CD4-positive, alpha-beta T cell treated with Interferon alpha-2 for 1 hour (primary cell): ENCODE measurements around the gene ACVR1.
"Not testable (repeated sequence)": the region's sequence is repeated elsewhere in the genome, so short reads cannot be mapped to it uniquely, and the experiment has no call there.

Experiments used
- DNase-seq, 2 donors: peaks; one replicate each; pipeline ENCODE4 v3.0.0-alpha.2; 2020 to 2022

ACVR1 gene

DNA sequence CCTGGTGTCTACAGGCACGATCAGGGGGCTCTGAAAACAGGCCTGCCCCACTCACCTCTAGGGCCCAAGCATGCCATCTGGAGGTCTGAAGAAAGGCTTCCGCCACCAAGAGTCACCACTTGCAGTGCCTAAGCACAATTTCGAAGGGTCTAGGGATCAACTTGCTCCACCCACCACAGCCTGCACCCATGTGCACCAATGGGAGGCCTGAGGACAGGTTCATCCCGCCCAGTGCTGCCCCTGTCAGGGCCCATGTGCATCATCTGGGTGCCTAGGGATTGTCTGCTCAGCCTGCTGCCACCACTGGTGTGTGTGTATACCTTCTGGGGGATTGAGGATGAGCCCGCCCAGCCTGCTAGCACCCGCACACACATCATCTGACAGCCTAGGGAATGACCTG lies 126.4 kb downstream of the ACVR1 start:
- no peak for DNase-seq

DNA sequence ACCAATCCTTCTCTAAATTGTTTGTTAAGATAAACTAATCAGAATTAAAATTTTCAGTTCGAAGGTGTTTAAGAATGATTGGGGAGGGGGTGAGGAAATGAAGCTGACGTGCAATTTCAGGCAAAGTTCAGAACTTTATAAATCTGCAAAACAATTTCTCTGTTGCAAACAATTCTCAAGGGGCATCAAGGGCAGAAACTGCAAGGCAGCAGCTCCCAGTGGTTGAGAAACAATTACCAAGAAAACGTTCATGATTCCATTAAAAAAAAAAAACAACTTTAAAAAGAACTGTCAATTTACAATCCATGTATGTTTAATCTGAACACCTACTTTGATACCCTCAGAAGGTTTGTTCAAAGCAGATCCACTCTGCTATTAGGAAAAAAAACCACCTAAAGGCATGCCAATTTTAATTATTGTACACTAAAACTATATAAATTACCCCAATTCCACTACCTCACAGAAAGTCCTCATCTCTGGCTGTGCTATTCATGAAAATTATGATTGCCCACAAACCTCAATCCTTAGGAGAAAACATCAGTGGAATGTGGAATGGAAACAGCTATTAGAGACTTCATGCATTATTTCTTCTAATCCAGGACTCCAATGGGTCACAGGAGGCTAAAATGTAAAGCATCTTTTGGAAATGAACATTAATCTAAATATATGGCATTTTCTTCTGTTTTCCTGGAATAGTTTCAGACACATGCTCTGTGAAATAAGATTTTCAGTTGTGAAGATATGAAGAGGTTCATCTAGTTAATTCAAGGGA lies 127.6 kb downstream of the ACVR1 start:
- DNase-seq = no peak

DNA sequence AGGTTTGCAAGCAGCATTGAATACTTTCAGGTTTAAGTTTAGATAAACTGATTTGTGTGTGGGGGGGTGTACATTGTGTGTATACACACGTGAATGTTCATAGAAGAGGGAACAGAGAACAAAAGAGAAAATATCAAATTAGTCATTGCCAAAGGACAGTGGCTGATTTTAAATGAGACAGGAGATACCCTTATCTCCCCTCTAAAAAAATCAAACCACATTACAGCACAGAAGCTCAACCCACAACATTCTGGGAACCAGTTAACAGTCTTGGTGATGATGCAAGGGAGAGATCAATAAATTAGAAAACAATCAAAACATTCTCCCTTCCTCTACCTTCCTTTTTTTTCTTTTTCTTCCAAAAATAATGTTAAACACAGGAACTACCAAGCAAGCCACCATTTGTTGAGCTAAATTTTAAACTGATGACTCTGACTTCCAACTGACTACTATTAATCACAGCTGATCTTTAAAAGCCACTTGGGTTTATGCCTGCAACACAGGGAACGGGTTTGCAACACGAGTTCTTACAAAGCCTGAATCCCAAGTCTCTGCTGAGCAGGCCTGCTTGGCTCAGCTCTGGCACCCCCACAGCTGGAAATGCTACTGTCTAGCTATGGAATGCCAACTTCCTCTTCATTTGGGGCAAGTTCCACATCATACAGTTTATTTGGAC lies 128.3 kb downstream of the ACVR1 start:
- no peak for DNase-seq

DNA sequence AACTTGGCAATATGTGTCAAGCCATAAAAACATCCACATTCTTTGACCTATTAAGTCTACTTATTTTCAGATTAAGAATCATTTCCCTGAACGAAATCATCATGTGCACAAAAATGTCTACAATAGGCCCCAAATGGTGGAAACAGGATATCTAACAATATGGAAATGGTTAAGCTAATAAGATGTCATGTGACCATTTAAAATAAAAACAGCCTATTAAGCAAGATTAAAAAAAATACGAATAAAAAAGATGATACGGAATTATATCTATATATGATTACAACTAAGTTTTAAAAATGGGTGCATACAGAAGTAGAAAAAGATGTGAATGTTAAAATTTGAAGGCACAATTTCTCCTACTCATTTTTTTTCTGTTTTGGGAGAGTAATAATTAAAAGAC lies 128.8 kb downstream of the ACVR1 start:
- no peak for DNase-seq

DNA sequence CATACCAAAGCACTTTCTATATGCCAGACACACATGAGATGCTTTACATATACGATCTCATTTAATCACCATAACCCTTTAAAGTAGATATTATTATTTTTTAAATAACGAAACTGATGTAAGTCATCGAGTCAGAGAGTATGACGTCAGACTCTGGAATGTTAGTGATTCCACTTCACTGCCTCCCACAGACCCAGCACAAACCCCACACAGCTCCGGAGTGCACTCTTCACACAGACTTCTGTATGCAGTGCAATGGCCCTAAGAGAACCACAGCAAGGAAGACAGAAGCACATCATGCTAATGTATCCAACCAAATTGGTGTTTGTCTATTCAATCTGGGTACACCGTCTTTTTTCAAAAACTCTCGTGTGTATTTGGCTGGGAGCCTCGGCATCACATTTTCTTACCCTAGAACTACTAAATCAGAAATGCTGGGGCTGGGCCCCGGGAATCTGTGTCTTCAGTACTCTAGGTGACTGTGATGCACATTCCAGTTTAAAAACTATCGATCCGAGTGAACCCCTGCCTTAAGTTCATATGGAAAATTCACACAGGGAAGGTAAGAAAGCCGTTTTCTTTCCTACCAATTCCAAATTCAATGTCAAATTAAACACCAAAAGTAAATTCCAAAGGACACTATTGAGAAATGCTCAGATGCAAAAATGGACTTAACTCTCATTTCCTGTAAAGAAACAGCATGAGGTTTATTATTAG lies 129.7 kb downstream of the ACVR1 start:
- no peak for DNase-seq

DNA sequence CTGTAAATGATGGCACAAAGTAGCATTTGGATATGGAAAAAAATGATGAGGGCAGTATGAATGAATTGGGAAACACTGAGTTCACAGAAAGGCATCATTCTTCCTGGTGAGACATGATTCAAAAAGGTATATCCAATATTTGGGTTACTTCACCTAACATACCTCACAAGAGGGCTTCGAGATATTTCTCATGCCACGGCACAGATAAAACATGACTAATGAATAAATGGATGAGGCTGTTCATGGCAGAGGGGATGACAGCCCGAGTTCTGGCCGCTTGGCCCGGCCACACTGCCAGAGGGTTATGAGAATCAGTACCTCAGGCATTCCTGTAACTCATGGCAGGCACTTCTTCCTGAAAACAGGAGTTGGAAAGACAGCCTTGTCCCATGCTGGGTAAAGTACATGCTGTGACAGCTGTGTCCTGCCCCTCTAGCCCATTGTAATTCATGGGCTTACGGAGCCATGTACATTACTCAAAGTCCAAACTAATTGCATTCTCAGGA lies 131.5 kb downstream of the ACVR1 start:
- no peak for DNase-seq

DNA sequence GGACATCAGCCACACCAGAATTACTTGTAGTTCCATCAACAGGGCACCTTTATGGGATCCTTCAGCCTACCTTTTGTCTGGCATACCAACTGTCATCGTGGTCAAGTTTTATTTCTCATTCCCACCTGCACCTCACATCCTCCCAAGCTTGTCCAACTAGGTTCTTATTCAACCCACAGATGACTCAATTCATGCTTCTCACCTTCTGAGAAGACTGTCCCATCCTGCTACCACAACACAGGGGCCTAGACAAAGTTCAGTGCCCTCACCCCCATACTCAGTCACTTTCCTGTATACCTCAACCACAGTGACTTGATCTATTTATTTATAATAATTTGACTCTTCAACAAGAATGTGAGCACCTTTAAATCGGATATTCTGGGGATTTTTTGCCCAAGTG lies 133.1 kb downstream of the ACVR1 start:
- no peak for DNase-seq

DNA sequence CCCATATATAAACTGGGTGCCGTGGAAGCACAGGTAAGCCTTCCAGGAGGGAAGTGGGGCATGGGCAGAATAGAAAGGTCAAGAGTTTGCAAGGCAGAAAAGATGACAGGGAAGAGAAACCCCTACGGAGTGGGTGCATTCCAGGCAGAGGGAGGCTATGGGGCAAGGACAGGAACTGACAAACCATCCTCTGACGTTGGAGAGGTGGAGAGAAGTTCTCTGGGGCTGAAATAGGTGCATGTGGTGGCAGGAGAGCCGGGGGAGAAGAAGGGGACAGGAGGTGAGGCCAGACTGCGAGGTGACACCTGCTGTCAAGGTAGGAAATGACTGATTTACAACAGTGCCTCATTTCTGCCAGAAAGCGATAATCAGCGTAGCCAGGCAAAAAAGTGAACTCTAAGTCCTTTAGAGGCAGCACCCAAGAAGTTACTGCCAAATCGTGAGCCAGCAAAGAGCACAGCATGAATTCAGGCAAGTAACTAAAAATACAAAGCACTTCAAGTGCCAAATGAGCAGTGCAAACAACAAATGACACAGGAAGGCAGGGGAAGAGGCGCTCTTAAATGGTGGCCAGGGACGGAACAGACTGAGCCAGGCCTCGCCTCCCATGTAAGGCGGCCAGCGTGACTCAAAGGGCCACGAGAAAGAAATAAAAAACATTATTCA lies 134.2 kb downstream of the ACVR1 start:
- no peak for DNase-seq

DNA sequence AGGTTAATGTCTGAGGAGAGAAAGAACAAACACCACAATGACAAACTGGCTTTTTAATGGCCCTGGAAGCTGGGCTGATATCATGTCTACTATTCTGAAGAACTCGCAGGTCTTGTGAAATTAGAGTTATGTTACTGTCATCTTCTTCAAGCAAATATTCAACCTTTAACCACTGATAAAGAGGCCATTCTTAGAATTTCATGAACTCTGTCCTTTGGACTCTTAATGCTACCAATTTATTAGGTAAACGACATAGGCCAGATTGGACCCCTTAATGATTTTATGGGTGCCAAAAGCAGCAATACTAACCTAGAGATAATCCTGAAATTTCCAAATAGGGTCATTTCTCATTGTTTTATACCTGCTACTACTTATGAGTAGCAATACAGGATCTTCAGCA lies 138.5 kb downstream of the ACVR1 start:
- DNase-seq = no peak

DNA sequence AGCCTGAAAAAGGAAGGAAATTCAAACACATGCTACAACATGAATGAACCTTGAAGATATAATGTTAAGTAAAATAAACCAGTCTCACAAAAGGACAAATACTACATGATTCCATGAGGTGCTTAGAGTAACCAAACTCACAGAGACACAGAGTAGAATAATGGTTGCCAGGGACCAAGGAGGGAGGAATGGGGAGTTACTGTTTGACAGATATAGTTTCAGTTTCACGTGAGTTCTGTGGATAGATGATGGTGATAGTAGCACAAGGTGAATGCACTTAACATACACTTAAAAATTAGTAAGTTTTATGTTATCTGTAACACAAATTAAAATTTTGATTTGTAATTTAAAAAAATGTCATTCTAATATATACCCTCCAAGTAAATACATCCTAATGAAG lies 140.6 kb downstream of the ACVR1 start:
- no peak for DNase-seq

DNA sequence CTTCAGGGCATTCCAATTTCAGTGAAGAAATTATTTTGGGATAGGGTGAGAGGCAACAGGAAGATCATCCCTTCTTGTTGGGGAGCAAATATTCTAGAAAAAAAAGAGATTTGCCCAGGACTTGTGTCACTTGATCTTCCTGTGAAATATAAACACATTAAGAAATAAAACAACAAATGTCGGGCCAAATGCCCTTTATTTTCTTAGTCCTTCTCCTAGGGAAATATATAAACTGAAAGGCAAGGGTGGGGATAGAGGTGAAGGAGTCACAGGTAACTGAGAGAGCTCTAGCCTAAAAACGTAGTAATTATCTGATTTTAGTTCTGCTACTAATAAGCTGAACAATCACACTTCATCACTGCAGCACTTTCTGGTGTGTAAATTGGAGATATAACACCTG lies 142.9 kb downstream of the ACVR1 start:
- DNase-seq = no peak

DNA sequence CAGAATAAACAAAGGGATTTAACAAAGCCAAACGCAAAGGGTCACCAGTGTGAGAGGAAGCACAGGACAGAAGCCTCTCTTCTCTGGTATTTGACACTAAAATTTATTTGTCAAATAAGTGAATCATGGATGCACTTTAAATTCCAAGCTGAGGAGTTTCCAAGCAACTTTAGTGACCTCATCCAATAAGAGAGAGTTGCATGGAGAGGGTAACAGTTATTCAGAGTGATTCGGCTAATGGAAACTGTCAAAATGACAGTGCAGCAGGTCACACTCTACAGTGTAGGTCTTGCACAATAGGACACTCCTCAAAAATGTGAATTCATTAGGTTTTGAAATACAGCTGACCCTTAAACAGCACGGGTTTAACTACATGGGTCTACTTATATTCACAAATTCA lies 143.5 kb downstream of the ACVR1 start:
- DNase-seq = no peak

DNA sequence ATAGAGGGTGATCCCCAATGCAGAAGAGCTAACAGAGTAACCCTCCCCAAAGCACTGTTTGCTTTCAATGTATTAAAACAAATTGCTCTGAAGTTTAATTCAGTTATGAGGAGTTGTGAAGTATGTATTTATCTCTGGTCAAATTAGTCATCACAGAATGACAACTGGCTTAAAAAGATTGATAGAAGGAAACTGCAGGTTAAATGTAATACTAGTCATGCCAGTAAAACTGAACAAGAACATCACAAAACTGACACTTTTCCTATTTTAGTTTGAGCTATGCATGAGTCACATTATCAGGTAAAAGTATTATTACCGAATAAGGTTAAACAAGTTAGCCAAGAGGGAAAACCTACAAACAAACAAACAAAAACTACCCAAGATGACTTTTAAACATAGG lies 148.4 kb downstream of the ACVR1 start:
- DNase-seq = no peak

DNA sequence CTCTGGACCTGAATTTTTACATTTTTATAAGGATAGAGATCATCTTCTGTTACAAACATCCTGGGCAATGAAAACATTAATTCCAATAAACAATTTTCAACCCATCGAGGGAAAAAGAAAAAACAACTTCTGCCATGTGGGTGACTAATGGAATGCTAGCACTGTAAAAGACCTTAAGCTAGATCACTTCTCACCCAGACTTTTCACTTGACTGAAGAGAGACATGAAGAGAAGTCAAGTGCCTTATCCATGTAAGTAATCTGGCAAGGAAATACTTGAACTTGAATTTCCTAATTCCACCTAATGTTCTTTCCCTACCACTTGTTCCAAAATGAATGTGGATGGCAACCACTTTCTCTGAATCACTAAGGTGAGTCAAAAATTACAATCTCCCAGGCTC lies 149.2 kb downstream of the ACVR1 start:
- DNase-seq = no peak

DNA sequence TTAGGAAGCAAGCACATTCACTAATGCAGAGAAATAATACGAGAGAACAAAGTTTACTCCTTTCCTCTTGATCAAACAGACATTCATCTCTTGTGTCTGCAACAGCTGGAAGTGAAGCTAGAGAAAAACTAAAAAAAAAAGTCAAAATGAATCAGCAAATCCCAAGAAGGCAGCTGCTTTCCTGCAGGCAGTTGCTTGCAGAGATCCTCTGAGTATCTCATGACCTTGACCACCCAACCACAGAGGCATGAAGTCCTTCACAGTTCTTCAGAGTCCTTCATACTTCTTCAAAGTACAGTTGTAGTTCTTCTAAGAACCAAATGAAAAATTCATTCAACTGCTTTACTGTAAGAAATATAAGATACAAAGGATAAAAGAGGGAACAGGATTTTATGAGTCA lies 150.3 kb downstream of the ACVR1 start:
- no peak for DNase-seq

DNA sequence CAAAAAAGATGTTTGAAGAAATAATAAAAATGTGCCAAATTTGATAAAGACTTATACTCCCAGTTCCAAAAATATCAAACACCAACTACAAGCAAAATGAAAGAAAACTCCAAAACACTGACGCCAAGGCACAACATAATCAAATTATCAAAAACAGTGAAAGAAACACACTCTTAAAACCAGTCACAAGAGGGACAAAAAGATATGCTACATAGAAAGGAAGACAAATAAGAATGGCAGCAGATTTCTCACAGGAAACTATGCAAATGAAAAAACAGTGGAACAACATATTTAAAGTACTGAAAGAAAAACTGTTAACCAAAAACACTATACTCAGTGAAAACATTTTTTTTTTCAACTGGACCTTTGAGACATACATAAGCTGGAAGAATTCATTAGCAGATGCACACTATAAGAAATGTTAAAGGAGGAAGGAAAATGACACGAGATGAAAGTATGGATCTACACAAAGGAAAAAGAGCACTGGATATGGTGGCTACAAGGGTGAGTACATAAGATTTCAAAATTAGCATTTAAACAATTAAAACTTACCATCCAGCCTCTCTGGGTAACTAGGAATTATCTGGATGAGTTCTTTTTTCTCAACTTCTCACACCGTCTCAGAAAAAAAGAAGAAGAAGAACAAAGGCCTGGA lies 153.4 kb downstream of the ACVR1 start:
- DNase-seq = peak in 1 of 2 donors; percentile 2

DNA sequence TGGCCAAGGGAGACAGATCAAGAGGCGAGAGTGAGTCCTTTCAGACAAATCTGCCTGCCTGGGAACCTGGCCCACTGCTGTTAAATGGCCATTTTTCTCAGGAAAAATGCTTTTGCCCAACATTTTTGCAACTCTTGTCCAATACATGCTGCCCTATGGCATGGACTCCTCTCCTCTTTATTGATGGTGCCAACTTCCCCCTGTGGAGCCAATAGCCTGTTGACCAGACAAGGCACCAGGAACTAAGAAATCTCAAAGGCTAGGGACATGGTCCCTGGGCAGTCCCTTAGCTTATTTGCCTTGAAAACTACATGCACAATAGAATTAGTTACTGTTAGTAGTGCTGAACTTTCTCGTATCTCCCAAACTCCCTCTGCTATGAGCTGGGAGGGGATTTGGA lies 155.6 kb downstream of the ACVR1 start:
- DNase-seq = no peak

DNA sequence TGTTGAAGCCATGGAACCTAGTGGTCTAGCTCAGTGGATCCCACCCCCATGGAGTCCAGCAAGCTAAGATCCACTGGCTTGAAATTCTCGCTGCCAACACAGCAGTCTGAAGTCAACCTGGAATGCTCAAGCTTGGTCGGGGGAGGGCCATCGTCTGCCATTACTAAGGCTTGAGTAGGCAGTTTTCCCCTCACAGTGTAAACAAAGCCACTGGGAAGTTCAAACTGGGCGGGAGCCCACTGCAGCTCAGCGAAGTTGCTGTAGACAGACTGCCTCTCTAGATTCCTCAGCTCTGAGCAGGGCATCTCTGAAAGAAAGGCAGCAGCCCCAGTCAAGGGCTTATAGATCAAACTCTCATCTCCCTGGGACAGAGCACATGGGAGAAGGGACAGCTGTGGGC lies 171.5 kb downstream of the ACVR1 start:
- not testable (repeated sequence) for DNase-seq

DNA sequence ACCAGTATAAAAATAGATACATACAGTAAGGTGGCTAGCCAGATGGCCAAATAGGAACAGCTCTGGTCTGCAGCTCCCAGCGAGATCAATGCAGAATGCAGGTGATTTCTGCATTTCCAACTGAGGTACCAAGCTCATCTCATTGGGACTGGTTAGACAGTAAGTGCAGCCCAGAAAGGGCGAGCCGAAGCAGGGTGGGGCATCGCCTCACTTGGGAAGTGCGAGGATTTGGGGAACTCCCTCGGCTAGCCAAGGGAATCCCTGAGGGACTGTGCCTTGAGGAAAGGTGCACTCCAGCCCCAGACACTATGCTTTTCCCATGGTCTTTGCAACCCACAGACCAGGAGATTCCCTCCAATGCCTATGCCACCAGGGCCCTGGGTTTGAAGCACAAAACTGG lies 172.0 kb downstream of the ACVR1 start:
- DNase-seq = not testable (repeated sequence)

DNA sequence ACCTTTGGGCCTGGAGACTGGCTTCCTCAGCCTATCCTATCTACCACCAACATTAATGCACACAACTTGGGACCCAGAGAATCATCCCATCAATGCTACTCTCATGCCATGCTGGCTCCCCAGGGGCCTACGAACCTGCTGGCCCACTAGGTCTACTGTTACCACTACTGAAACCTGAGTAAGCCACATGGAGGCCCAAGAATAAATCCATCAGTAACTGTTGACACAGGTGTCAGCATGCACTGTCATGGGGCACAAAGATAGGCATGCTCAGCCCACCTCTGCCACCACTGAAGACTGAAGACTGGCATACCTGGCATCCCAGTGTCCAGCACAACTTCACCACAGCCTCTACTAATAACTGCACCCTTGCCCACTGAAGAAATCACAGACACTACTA lies 176.3 kb downstream of the ACVR1 start:
- DNase-seq = no peak

DNA sequence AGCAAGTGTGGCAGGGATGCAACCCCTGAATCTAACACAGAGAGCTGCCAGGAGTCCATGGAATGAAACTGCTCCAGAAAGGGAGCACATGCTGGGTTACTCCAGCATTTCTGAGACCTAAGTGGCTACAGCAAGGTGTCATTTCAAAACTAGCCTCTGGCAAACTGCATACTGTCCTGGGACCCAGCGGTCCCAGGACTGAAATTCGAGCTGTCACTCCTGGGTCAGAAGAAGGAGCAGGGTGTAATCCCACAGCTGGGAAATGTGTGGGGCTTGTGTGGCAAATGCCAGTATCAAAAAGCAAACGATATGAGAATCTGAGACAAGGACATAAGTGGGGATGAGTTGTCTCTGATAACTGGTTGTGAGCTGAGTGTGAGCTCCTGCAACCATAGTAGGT lies 177.1 kb downstream of the ACVR1 start:
- DNase-seq = no peak

DNA sequence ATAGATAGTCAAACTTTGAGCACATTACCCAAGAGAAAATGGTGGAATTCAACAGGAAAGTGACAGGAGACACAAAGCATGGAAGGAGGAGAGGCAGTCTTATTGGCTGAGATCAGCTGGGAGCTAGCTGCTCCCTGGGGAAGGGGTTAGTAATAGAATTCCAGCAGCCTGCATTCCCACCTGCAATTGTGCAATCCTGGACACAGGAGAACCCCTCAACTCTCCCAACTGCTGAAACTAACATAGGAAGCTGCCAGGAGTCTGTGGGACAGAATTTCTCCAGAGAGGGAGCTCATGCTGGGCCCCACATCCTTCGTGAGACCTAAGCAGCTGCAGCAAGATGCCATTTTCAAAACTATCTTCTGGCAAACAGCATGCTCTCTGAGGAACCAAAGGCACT lies 177.7 kb downstream of the ACVR1 start:
- DNase-seq = no peak

DNA sequence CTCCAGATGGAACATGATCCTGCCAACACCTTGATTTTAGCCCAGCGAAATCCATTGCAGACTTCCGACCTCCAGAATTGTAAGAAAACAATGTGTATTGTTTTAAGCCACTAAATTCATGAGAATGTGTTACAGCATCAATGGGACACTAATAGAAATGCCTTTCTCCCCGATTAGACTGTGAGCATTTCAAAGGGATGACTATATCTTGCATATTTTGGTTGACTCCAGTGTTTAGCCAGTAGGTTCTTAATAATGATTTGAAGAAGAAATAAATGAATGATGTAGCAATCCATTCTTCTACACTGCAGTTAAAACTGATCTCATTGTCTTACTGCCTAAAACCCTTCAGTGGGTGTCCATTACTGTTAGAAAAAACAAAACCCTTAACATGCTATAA lies 180.1 kb downstream of the ACVR1 start:
- no peak for DNase-seq
